DMS 273 (cell line): ENCODE data around the gene NSD1.

Experiments used
- DNase-seq: peaks from one replicate; lab custom pipeline; 2025; ENCODE audit not compliant: unreplicated experiment; lab: John Stamatoyannopoulos, UW

NSD1 gene

GRCh38 chr5:177133096-177133852 lies at the start of gene NSD1:
Gene NSD1 (plus strand): TSS chr5:177133773. CDS start chr5:177135104, 1,331 bp downstream.
- peak; percentile 95 for DNase-seq

DNA sequence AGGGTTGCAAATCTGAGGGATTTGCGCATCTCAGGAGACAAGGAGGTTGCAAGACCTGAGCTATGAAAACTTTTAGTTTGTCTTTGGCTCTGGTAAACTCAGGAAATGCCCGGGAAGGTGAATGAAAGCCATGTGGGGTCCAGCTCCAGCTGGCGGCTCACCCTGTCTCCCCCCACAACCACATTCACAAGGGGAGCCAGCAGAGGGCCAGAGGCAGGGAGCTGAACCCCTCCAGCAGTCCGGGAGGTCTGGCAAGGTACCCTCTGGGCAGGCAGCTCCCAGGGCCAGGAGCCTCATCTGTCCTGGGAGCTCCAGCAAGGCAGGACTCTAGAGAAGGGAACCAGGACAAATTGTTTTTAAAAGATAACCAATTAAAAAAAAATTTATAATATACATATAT lies 49.4 kb upstream of the NSD1 start:
- DNase-seq = no peak

GRCh38 chr5:177085985-177086653 lies 47.5 kb upstream of the NSD1 start:
- no peak for DNase-seq

- peak; percentile 83 for DNase-seq
These were observed 46.7 kb upstream of the NSD1 start, which contains the start of gene FGFR4 for GRCh38 chr5:177086654-177087397. Gene FGFR4 (plus strand): TSS chr5:177086915. CDS start chr5:177089603, 2,688 bp downstream.

DNA sequence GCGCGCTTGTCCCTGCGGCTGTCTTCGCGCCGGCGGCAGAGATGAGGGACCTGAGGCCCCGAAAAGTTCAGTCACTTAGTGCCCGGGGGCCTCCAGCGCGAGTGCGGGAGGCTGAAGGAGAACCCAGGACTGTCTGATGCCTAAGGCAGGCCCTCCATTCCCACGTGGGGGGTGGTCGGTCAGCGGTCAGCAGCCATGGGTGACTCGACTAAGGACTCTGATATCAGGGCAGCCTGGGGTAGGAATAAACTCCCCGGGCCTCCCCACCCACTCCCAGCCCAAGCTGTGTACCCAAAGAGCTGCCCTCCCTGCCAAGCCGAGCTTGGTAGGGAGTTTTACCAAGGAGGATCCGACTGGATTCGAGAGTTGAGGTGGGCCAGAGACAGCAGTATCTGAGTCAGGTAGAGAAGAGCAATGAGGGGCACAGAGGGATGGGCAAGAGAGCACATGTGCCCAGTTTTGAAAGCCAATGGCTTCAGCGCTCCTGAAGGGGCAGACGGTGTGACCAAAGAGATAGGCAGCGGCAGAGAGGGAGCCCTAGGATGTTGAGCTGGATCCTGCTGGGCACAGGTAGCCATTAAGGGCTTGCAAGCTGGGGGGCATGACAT lies 46.1 kb upstream of the NSD1 start:
- peak; percentile 35 for DNase-seq

DNA sequence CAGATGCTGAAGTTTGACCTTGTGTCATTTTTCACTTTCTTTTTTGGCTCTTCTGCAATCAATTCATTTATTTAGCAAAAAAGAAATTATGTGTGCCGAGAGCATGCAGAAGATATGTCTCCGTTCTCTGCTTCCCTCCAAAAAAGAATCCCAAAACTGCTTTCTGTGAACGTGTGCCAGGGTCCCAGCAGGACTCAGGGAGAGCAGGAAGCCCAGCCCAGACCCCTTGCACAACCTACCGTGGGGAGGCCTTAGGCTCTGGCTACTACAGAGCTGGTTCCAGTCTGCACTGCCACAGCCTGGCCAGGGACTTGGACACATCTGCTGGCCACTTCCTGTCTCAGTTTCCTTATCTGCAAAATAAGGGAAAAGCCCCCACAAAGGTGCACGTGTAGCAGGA lies 44.4 kb upstream of the NSD1 start:
- no peak for DNase-seq

- DNase-seq = no peak
These were observed 43.5 kb upstream of the NSD1 start for GRCh38 chr5:177089825-177090641.

GRCh38 chr5:177090813-177091212 lies 42.8 kb upstream of the NSD1 start:
- no peak for DNase-seq

GRCh38 chr5:177091232-177091631 lies 42.3 kb upstream of the NSD1 start:
- no peak for DNase-seq

GRCh38 chr5:177092178-177093081 lies 41.1 kb upstream of the NSD1 start:
- no peak for DNase-seq

DNA sequence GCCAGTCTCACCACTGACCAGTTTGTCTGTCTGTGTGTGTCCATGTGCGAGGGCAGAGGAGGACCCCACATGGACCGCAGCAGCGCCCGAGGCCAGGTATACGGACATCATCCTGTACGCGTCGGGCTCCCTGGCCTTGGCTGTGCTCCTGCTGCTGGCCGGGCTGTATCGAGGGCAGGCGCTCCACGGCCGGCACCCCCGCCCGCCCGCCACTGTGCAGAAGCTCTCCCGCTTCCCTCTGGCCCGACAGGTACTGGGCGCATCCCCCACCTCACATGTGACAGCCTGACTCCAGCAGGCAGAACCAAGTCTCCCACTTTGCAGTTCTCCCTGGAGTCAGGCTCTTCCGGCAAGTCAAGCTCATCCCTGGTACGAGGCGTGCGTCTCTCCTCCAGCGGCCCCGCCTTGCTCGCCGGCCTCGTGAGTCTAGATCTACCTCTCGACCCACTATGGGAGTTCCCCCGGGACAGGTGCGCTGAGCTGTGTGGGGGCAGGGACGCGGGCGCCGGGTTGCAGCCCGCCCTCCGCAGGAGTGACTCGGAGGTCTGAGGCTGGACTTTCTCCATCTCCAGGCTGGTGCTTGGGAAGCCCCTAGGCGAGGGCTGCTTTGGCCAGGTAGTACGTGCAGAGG lies 40.4 kb upstream of the NSD1 start:
- DNase-seq = no peak

GRCh38 chr5:177093803-177094202 lies 39.8 kb upstream of the NSD1 start:
- no peak for DNase-seq

GRCh38 chr5:177094224-177095087 lies 39.1 kb upstream of the NSD1 start:
- peak; percentile 38 for DNase-seq

DNA sequence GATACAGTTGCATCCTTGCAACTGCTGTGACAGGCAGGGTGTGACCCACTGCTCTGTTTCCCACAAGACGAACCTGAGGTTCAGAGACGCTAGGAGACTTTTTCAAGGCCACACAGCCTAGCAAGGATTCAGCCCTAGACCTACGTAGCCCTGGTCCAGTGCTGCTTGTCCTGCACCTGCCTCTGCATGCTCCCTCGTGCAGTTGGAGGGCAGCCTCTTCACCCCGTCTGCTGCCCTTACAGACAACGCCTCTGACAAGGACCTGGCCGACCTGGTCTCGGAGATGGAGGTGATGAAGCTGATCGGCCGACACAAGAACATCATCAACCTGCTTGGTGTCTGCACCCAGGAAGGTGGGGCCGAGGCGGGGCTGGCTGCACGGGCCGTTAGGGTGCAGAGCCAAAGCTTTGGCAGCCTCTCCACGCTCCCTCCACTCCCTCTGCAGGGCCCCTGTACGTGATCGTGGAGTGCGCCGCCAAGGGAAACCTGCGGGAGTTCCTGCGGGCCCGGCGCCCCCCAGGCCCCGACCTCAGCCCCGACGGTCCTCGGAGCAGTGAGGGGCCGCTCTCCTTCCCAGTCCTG lies 38.4 kb upstream of the NSD1 start:
- no peak for DNase-seq

DNA sequence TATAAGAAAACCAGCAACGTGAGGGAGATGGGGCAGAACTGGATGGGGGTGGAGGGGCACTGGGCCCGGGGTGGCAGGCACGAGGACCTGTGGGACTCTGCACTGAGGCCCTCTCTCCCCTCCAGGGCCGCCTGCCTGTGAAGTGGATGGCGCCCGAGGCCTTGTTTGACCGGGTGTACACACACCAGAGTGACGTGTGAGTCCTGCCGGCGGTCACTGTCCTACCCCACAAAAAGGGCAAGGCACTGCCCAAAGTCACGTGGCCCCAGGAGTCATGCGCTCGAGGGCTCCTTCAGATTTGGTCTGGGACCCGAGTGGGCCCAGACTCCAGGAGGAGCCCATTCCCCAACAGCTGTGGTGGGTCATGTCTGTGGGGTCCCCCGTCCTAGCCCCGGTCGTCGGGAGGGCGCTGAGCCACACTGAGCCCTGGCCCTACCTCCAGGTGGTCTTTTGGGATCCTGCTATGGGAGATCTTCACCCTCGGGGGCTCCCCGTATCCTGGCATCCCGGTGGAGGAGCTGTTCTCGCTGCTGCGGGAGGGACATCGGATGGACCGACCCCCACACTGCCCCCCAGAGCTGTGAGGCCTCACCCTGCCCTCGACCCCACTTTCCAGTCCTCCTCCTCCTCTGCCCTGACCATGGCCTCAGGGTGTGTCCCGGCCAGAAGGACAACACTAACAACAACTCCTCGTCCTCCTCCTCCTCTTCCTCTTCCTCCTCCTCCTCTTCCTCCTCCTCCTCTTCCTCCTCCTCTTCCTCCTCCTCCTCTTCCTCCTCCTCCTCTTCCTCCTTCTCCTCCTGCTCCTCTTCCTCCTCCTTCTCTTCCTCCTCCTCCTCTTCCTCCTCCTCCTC lies 37.2 kb upstream of the NSD1 start:
- DNase-seq = no peak

DNA sequence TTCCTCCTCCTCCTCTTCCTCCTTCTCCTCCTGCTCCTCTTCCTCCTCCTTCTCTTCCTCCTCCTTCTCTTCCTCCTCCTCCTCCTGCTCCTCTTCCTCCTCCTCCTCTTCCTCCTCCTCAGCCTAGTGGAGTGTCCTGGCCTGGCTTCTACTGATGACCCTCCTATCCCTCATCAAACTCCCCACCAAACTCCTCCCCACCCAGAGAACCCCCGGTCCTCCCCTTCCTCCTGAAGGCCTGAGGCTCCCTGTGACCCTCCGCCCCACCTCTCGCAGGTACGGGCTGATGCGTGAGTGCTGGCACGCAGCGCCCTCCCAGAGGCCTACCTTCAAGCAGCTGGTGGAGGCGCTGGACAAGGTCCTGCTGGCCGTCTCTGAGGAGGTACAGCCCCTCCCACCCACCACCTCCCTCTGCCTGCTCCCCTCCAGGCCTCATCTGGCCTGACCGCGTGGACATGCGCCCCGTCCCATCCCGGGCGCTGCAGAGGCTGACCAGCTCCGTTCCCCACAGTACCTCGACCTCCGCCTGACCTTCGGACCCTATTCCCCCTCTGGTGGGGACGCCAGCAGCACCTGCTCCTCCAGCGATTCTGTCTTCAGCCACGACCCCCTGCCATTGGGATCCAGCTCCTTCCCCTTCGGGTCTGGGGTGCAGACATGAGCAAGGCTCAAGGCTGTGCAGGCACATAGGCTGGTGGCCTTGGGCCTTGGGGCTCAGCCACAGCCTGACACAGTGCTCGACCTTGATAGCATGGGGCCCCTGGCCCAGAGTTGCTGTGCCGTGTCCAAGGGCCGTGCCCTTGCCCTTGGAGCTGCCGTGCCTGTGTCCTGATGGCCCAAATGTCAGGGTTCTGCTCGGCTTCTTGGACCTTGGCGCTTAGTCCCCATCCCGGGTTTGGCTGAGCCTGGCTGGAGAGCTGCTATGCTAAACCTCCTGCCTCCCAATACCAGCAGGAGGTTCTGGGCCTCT lies 36.3 kb upstream of the NSD1 start:
- DNase-seq = peak; percentile 35
